Liver (tissue), 9 donors: ENCODE measurements around the gene CCDC81. TPM values are rescaled to one million over a fixed set of nuclear protein-coding genes. Genes with fewer than 3 reads are reported as not detected.

Source experiments
- DNase-seq: peaks from one replicate; pipeline ENCODE4 v3.0.0-alpha.2; 2017; ENCODE audit warnings: low spot score
- H3K27ac ChIP-seq, 2 donors: one replicate each; pipeline ENCODE4 v1.7.0; 2013; ENCODE audit warnings: inconsistent platforms in 2 of 2, low read length in 2 of 2, control low read depth in 1 of 2, low read depth in 1 of 2, mild to moderate bottlenecking in 1 of 2
- H3K27me3 ChIP-seq, 4 donors: one replicate each; pipeline versions ENCODE4 v1.6.1 to v1.7.0; 2013; ENCODE audit warnings: low read length in 3 of 4, inconsistent platforms in 1 of 4, mild to moderate bottlenecking in 1 of 4, moderate library complexity in 1 of 4; ENCODE audit not compliant: control insufficient read depth in 4 of 4, insufficient read depth in 4 of 4
- H3K36me3 ChIP-seq, 4 donors: one replicate each; pipeline versions ENCODE4 v1.6.1 to v1.7.0; 2013; ENCODE audit warnings: low read length in 3 of 4, mild to moderate bottlenecking in 3 of 4, low read depth in 1 of 4, moderate library complexity in 1 of 4; ENCODE audit not compliant: control insufficient read depth in 4 of 4, insufficient read depth in 3 of 4
- H3K4me1 ChIP-seq, 4 donors: one replicate each; pipeline versions ENCODE4 v1.6.1 to v1.7.0; 2013; ENCODE audit warnings: low read length in 3 of 4, mild to moderate bottlenecking in 3 of 4, moderate library complexity in 1 of 4; ENCODE audit not compliant: control insufficient read depth in 4 of 4, insufficient read depth in 4 of 4
- H3K4me3 ChIP-seq, 3 donors: one replicate each; pipeline versions ENCODE4 v1.6.1 to v1.7.0; 2013; ENCODE audit warnings: low read length in 3 of 3, control low read depth in 1 of 3, low read depth in 1 of 3, mild to moderate bottlenecking in 1 of 3
- H3K9ac ChIP-seq, 2 donors: one replicate each; pipeline ENCODE4 v1.7.0; 2013; ENCODE audit warnings: low read length in 2 of 2, mild to moderate bottlenecking in 2 of 2, moderate library complexity in 2 of 2, control low read depth in 1 of 2, low read depth in 1 of 2
- H3K9me3 ChIP-seq, 4 donors: one replicate each; pipeline versions ENCODE4 v1.6.1 to v1.7.0; 2013; ENCODE audit warnings: low read length in 3 of 4; ENCODE audit not compliant: control insufficient read depth in 4 of 4
- EGR1 ChIP-seq, 2 donors: IDR thresholded peaks; 2 replicates each; pipeline ENCODE4 v1.6.1; 2016 to 2018; ENCODE audit warnings: antibody characterized with exemption in 2 of 2, low read depth in 2 of 2
- FOXA1 ChIP-seq: IDR thresholded peaks from 2 replicates; pipeline ENCODE4 v1.6.1; 2016; ENCODE audit warnings: antibody characterized with exemption
- FOXA2 ChIP-seq: IDR thresholded peaks from 2 replicates; pipeline ENCODE4 v1.6.1; 2016; ENCODE audit warnings: antibody characterized with exemption
- GABPA ChIP-seq, 2 donors: IDR thresholded peaks in 1 of 2; conservative IDR thresholded peaks in 1 of 2; 2 replicates each; pipeline ENCODE4 v1.6.1; 2016; ENCODE audit warnings: antibody characterized with exemption in 2 of 2, mild to moderate bottlenecking in 1 of 2, moderate library complexity in 1 of 2
- HNF4A ChIP-seq, 2 donors: conservative IDR thresholded peaks; 2 replicates each; pipeline ENCODE4 v1.6.1; 2016; ENCODE audit warnings: antibody characterized with exemption in 2 of 2, mild to moderate bottlenecking in 2 of 2
- NR2F2 ChIP-seq: IDR thresholded peaks from 2 replicates; pipeline ENCODE4 v1.6.1; 2016; ENCODE audit warnings: antibody characterized with exemption
- RAD21 ChIP-seq, 2 donors: IDR thresholded peaks; 2 replicates each; pipeline ENCODE4 v1.6.1; 2016; ENCODE audit warnings: antibody characterized with exemption in 2 of 2, mild to moderate bottlenecking in 2 of 2
- RXRA ChIP-seq, 2 donors: IDR thresholded peaks; 2 replicates each; pipeline ENCODE4 v1.6.1; 2017 to 2018; ENCODE audit warnings: antibody characterized with exemption in 2 of 2, mild to moderate bottlenecking in 1 of 2
- SP1 ChIP-seq: IDR thresholded peaks from 2 replicates; pipeline ENCODE4 v1.6.1; 2018; ENCODE audit warnings: antibody characterized with exemption, mild to moderate bottlenecking
- WGBS: extraction: QIAGEN DNeasy Blood & Tissue Kit; methylation state at CpG from one replicate; pipeline ENCODE4 v1.1.7; 2013; 5-methylcytosine and 5-hydroxymethylcytosine counted together
- polyA plus RNA-seq, 2 donors: library from polyadenylated mRNA; stranded (reverse) in 1 of 2; unstranded in 1 of 2; fragments of 200-250 nt in 1 of 2; fragments of >200 nt in 1 of 2; fragmentation: Nextera tagmentation in 1 of 2; extraction: Ambion mirVana in 1 of 2; gene quantifications; one replicate each; pipeline versions ENCODE4 v1.2.1 to v1.2.3, GENCODE V29; 2013 to 2015
- total RNA-seq, 2 donors: library from RNA; depleted of rRNA; stranded (reverse); fragments of >200 nt; gene quantifications; one replicate each; pipeline ENCODE4 v1.2.3, GENCODE V29; 2014
- TF ChIP-seq, protein P1 (sequence below): IDR thresholded peaks from 2 replicates; pipeline ENCODE4 v1.6.1; 2016; ENCODE audit warnings: antibody characterized with exemption, mild to moderate bottlenecking
- TF ChIP-seq, protein P2 (sequence below): IDR thresholded peaks from 2 replicates; pipeline ENCODE4 v1.6.1; 2016; ENCODE audit warnings: antibody characterized with exemption
- TF ChIP-seq, protein P3 (sequence below): IDR thresholded peaks from 2 replicates; pipeline ENCODE4 v1.6.1; 2016; ENCODE audit warnings: antibody characterized with exemption
- TF ChIP-seq, protein P4 (sequence below): fragments of 150-350 bp; IDR thresholded peaks from 2 replicates; pipeline ENCODE4 v1.5.1; 2017; ENCODE audit warnings: improper control_type of control experiment, low read depth, low read length; ENCODE audit not compliant: missing input control
- donor health status: healthy.
- donor health status: healthy.
- donor health status: healthy.
- donor health status: healthy.
- donor health status: healthy.

CCDC81 gene
- total and polyA plus RNA-seq, 4 donors: 0.32 to 1.1 (median 0.67) TPM; not detected in 1

DNA sequence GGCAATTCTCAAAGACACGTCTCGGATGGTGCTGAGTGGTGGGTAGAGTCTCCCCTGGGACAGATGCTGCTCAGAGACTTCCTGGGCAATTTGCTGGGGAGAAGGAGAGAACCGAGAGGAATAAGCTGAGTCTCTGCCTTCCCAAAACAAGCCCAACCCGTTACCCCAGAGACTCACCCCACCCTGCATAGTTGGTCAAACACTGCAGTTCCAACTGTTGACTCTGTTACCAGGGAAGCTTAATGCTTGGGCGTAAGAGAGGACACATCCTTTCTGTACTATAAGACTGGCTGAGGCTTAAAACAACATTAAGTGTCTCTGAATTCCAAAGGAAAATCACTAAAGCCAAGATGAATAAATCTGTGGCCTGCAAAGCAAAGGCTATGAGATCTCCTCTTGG is 68.1 kb downstream of the CCDC81 start:
- no peak for DNase-seq
- no peak overlapping the region for H3K27ac ChIP-seq

DNA sequence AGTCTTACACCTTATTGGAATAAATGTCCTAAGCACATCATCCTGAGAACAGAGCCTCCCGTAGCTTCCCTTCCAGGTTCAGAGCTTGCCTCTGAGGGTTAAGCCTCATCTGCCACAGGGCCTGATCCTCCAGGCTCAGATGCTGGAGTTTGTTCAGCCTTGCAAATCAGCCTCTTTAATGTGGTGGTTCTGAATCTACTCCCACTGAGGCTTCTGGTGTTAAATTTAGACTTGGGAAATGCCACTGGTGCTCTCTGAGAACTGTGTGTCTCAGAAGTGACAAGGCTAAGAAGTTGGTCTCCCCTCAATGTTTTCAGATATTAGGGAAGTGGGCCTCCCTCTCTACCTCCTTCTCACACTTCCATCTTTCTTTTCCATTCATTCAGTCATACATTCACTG is 68.7 kb downstream of the CCDC81 start:
- Histone ChIP-seq H3K9me3 (no peaks in the 10 kb centered on the region), H3K4me1 (no peaks in the 10 kb centered on the region), H3K4me3 (no peak overlapping the region), H3K36me3 (no peaks in the 10 kb centered on the region), H3K9ac (no peak overlapping the region), H3K27me3 (no peaks in the 10 kb centered on the region), H3K27ac (no peak overlapping the region)
- TF ChIP-seq FOXA1: no peak
- no peak for TF ChIP-seq GABPA (IDR thresholded peaks at IDR 0.05 in 1 of 2, conservative IDR thresholded peaks at IDR 0.05 in 1 of 2)
- no peak for TF ChIP-seq EGR1 (IDR thresholded peaks at IDR 0.05; ENCODE audit: low read depth in 2 of 2)
- TF ChIP-seq, protein P1, sequence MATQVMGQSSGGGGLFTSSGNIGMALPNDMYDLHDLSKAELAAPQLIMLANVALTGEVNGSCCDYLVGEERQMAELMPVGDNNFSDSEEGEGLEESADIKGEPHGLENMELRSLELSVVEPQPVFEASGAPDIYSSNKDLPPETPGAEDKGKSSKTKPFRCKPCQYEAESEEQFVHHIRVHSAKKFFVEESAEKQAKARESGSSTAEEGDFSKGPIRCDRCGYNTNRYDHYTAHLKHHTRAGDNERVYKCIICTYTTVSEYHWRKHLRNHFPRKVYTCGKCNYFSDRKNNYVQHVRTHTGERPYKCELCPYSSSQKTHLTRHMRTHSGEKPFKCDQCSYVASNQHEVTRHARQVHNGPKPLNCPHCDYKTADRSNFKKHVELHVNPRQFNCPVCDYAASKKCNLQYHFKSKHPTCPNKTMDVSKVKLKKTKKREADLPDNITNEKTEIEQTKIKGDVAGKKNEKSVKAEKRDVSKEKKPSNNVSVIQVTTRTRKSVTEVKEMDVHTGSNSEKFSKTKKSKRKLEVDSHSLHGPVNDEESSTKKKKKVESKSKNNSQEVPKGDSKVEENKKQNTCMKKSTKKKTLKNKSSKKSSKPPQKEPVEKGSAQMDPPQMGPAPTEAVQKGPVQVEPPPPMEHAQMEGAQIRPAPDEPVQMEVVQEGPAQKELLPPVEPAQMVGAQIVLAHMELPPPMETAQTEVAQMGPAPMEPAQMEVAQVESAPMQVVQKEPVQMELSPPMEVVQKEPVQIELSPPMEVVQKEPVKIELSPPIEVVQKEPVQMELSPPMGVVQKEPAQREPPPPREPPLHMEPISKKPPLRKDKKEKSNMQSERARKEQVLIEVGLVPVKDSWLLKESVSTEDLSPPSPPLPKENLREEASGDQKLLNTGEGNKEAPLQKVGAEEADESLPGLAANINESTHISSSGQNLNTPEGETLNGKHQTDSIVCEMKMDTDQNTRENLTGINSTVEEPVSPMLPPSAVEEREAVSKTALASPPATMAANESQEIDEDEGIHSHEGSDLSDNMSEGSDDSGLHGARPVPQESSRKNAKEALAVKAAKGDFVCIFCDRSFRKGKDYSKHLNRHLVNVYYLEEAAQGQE: no peak
- TF ChIP-seq, protein P2, sequence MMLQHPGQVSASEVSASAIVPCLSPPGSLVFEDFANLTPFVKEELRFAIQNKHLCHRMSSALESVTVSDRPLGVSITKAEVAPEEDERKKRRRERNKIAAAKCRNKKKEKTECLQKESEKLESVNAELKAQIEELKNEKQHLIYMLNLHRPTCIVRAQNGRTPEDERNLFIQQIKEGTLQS: no peak
- no peak for TF ChIP-seq NR2F2
- no peak for TF ChIP-seq RAD21 (IDR thresholded peaks at IDR 0.05)
- TF ChIP-seq FOXA2: no peak
- no peak for DNase-seq
- whole genome bisulfite sequencing: 2% methylated on average over 1 of the region's 1 CpG

More for the DNA sequence above, 68.1 kb downstream of the CCDC81 start:
- H3K9ac ChIP-seq: no peak overlapping the region
- WGBS: 91% methylated on average over 5 of the region's 5 CpGs
- no peaks in the 10 kb centered on the region for H3K36me3 ChIP-seq
- H3K4me3 ChIP-seq: no peak overlapping the region
- no peaks in the 10 kb centered on the region for H3K4me1 ChIP-seq
- no peaks in the 10 kb centered on the region for H3K27me3 ChIP-seq
- TF ChIP-seq, protein P3, sequence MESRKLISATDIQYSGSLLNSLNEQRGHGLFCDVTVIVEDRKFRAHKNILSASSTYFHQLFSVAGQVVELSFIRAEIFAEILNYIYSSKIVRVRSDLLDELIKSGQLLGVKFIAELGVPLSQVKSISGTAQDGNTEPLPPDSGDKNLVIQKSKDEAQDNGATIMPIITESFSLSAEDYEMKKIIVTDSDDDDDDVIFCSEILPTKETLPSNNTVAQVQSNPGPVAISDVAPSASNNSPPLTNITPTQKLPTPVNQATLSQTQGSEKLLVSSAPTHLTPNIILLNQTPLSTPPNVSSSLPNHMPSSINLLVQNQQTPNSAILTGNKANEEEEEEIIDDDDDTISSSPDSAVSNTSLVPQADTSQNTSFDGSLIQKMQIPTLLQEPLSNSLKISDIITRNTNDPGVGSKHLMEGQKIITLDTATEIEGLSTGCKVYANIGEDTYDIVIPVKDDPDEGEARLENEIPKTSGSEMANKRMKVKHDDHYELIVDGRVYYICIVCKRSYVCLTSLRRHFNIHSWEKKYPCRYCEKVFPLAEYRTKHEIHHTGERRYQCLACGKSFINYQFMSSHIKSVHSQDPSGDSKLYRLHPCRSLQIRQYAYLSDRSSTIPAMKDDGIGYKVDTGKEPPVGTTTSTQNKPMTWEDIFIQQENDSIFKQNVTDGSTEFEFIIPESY: no peak
- TF ChIP-seq, protein P1: no peak
- TF ChIP-seq, protein P4, sequence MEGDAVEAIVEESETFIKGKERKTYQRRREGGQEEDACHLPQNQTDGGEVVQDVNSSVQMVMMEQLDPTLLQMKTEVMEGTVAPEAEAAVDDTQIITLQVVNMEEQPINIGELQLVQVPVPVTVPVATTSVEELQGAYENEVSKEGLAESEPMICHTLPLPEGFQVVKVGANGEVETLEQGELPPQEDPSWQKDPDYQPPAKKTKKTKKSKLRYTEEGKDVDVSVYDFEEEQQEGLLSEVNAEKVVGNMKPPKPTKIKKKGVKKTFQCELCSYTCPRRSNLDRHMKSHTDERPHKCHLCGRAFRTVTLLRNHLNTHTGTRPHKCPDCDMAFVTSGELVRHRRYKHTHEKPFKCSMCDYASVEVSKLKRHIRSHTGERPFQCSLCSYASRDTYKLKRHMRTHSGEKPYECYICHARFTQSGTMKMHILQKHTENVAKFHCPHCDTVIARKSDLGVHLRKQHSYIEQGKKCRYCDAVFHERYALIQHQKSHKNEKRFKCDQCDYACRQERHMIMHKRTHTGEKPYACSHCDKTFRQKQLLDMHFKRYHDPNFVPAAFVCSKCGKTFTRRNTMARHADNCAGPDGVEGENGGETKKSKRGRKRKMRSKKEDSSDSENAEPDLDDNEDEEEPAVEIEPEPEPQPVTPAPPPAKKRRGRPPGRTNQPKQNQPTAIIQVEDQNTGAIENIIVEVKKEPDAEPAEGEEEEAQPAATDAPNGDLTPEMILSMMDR: no peak
- no peak for TF ChIP-seq RAD21 (IDR thresholded peaks at IDR 0.05)
- no peak for TF ChIP-seq HNF4A (conservative IDR thresholded peaks at IDR 0.05)
- no peak for TF ChIP-seq SP1
- TF ChIP-seq RXRA (IDR thresholded peaks at IDR 0.05): no peak
- TF ChIP-seq, protein P2: no peak
- no peaks in the 10 kb centered on the region for H3K9me3 ChIP-seq
